SJSA1 (cell line): ENCODE data around the gene ZNF398. TPM values are rescaled to one million over a fixed set of nuclear protein-coding genes. Genes with fewer than 3 reads are reported as not detected.
A peak's percentile ranks its signal among the peaks of the same experiment; 100 is the strongest.
"Not testable (repeated sequence)": the region's sequence is repeated elsewhere in the genome, so short reads cannot be mapped to it uniquely, and the experiment has no call there.

Source experiments
- DNase-seq, 2 experiments: peaks; one replicate each; pipeline ENCODE4 v3.0.0-alpha.2; 2015 to 2020; ENCODE audit warnings: low spot score in 2 of 2, low read depth in 1 of 2
- H3K27ac ChIP-seq: fragments of 250-450 bp; sonication (Bioruptor Pico); 2 replicates; pipeline ENCODE4 v1.5.1; 2020; ENCODE audit warnings: mild to moderate bottlenecking, moderate library complexity
- H3K27me3 ChIP-seq: fragments of 250-450 bp; sonication (Bioruptor Pico); replicated peaks from 2 replicates; pipeline ENCODE4 v1.5.1; 2020; ENCODE audit warnings: mild to moderate bottlenecking, moderate library complexity
- H3K36me3 ChIP-seq: fragments of 250-450 bp; sonication (Bioruptor Pico); 2 replicates; pipeline ENCODE4 v1.5.1; 2020; ENCODE audit warnings: mild to moderate bottlenecking
- H3K4me1 ChIP-seq: fragments of 250-450 bp; sonication (Bioruptor Pico); replicated peaks from 2 replicates; pipeline ENCODE4 v1.6.1; 2021; ENCODE audit warnings: mild to moderate bottlenecking
- H3K4me3 ChIP-seq: fragments of 250-450 bp; sonication (Bioruptor Pico); 2 replicates; pipeline ENCODE4 v1.5.1; 2020; ENCODE audit warnings: mild to moderate bottlenecking
- H3K9me3 ChIP-seq: fragments of 250-450 bp; sonication (Bioruptor Pico); replicated peaks from 2 replicates; pipeline ENCODE4 v1.5.1; 2020; ENCODE audit warnings: mild to moderate bottlenecking
- total RNA-seq: library from RNA; depleted of rRNA; stranded (reverse); fragments of >200 nt; shearing (Covaris generic); gene quantifications from 2 replicates; pipeline ENCODE4 v1.2.3, GENCODE V29; 2014

ZNF398 gene
- total RNA-seq, 1 experiment from 2014 or later = 12.3 TPM

GRCh38 chr7:149133028-149133710 is 14.1 kb upstream of the ZNF398 start:
- Histone ChIP-seq H3K4me3 (no peak overlapping the region), H3K27ac (no peak overlapping the region), H3K4me1 (peaks cover under 1% of the 10 kb centered on the region), H3K36me3 (peaks cover 16% of the 10 kb centered on the region), H3K27me3 (no peaks in the 10 kb centered on the region), H3K9me3 (peaks cover 5% of the 10 kb centered on the region; the same call in 1 of the 2 replicates)
- DNase-seq = no peak

GRCh38 chr7:149136118-149136517 is 11.1 kb upstream of the ZNF398 start:
- Histone ChIP-seq H3K4me1 (no peaks in the 10 kb centered on the region), H3K9me3 (no peaks in the 10 kb centered on the region), H3K27ac (no peak overlapping the region), H3K36me3 (peaks cover 3% of the 10 kb centered on the region; the same call in 1 of the 2 replicates), H3K4me3 (no peak overlapping the region), H3K27me3 (no peaks in the 10 kb centered on the region)
- no peak for DNase-seq

DNA sequence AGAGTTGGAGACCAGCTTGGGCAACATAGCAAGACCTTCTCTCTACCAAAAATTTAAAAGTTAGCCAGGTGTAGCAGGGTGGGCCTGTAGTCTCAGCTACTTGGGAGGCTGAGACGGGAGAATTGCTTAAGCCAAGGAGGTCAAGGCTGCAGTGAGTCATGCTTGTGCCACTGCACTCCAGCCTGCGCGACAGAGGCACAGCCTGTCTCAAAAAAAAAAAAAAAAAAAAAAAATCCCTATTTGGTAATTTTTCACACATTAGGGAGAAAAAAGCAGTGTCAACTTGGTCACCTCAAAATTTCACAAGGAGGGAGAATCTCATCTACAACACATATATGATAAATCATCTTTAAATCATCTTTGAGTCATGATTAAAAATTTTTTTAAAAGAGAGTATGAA is 6.4 kb upstream of the ZNF398 start:
- Histone ChIP-seq H3K4me3 (no peak overlapping the region), H3K27ac (no peak overlapping the region), H3K4me1 (peaks cover 15% of the 10 kb centered on the region), H3K36me3 (no peaks in the 10 kb centered on the region), H3K9me3 (no peaks in the 10 kb centered on the region), H3K27me3 (no peaks in the 10 kb centered on the region)
- DNase-seq = no peak

GRCh38 chr7:149141893-149142292 is 5.4 kb upstream of the ZNF398 start:
- Histone ChIP-seq H3K9me3 (no peaks in the 10 kb centered on the region), H3K4me1 (peaks cover 15% of the 10 kb centered on the region), H3K36me3 (no peaks in the 10 kb centered on the region), H3K27ac (no peak overlapping the region), H3K4me3 (no peak overlapping the region), H3K27me3 (no peaks in the 10 kb centered on the region)
- no peak for DNase-seq

GRCh38 chr7:149144436-149144922 is 2.8 kb upstream of the ZNF398 start:
- H3K9me3 ChIP-seq, DNase-seq: not testable (repeated sequence)

GRCh38 chr7:149145031-149145845 is 2.0 kb upstream of the ZNF398 start:
- Histone ChIP-seq H3K4me1 (peaks cover 15% of the 10 kb centered on the region), H3K27ac (no peak overlapping the region), H3K27me3 (no peaks in the 10 kb centered on the region), H3K36me3 (peaks cover 17% of the 10 kb centered on the region), H3K4me3 (no peak overlapping the region), H3K9me3 (0 out of 2 replicates have a peak, but pooled peaks cover 7% of the 10 kb centered on the region)
- DNase-seq = no peak

More at GRCh38 chr7:149144436-149144922, 2.8 kb upstream of the ZNF398 start:
- Histone ChIP-seq H3K36me3 (peaks cover 12% of the 10 kb centered on the region), H3K4me1 (peaks cover 15% of the 10 kb centered on the region)
- H3K27me3 ChIP-seq, H3K27ac ChIP-seq, H3K4me3 ChIP-seq: not testable (repeated sequence)

DNA sequence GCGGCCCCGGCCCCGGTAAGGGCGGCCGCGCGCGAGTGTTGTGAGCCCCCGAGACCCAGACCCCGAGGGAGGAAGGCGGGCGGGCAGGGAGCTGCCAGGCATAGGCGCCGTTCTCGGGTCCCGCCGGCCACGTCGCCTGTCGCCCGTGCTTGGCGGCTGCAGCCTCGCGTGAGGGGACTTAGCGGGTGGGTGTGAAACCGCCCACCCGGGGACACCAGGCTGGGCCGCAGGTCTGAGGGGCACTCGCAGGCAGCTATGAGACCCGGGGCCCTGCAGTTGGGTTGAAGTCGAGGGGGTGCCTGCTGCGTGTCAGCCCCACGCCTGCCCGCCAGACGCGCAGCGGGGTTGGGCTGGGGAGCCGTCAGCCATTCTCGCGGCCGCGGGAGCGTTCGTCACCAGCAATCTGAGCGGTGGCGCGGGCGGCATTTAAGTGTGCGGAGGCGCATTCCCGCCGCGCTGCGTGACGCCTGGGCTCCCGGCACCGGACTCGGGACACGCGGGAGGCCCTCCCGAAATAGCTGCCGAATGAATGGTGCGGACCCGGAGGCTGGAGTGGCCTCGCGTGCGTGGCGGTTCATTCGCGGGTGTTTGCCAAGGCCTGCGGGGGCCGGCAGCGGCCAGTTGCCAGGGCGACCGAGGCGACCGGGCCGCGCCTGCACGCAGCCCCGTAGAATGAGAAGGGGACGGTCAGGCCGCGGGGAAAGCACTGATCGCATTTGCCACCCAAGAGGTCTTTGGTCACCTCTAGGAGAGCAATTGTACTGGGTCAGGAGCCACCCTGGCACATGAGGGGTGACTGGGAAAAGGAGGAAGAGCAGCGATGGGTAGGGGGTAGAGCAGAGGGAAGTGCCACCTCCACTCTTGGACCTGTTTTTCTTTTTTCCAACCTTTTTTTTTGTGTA is 750 bp downstream of the ZNF398 start:
- peak; percentile 57 to 79 for DNase-seq
- 0 out of 2 replicates have a peak, but pooled peaks cover 7% of the 10 kb centered on the region for H3K9me3 ChIP-seq

DNA sequence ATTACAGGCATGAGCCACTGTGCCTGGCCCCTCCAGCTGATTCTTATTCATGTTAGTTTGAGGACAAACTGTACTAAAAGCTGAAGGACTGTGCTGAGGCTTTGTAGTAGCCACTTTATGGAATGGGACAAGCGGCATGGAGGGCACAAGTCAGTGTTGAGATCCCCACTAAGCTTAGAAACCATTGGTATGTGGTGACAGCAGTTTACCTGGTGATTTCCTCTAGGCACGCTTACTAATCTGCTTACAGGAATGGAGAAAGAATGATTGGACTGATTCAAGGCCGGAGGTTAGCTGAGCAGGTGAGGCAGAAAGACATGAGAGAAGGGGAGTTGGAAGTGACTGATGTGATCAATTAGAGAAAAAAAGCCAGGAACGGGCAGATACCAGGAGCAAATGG is 3.7 kb downstream of the ZNF398 start:
- DNase-seq = no peak
- Histone ChIP-seq H3K9me3 (0 out of 2 replicates have a peak, but pooled peaks cover 7% of the 10 kb centered on the region), H3K4me1 (no peaks in the 10 kb centered on the region; the same call in 1 of the 2 replicates), H3K27ac (no peak overlapping the region), H3K36me3 (peaks cover 41% of the 10 kb centered on the region), H3K27me3 (no peaks in the 10 kb centered on the region), H3K4me3 (no peak overlapping the region)

More for the DNA sequence above, 750 bp downstream of the ZNF398 start:
- Histone ChIP-seq H3K4me3 (peak overlapping the region; percentile 98), H3K27me3 (no peaks in the 10 kb centered on the region), H3K4me1 (peaks cover 15% of the 10 kb centered on the region), H3K36me3 (peaks cover 17% of the 10 kb centered on the region), H3K27ac (peak overlapping the region; percentile 59)

DNA sequence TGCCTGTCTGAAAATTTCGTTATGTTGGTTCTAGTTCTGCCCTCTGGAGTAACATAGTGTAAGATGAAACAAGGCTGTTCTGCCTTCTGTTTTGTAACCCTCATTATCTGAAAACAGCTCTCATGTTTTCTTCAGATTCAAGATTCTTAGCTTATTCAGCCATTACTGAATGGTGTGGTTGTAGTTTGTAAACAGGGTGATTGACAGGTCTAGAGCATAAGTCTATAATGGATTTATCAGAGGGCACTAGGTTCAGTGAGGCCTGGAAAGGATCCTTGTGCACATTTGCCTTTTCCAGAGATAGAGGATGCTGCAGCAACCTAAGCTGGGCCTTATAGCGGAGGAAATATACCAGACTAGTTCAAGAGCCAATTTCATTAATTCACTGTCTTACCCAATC is 6.1 kb downstream of the ZNF398 start:
- H3K27ac ChIP-seq = no peak overlapping the region
- no peaks in the 10 kb centered on the region for H3K27me3 ChIP-seq
- H3K4me1 ChIP-seq = no peaks in the 10 kb centered on the region
- peaks cover 45% of the 10 kb centered on the region for H3K36me3 ChIP-seq
- H3K4me3 ChIP-seq = no peak overlapping the region
- DNase-seq = no peak
- no peaks in the 10 kb centered on the region for H3K9me3 ChIP-seq

DNA sequence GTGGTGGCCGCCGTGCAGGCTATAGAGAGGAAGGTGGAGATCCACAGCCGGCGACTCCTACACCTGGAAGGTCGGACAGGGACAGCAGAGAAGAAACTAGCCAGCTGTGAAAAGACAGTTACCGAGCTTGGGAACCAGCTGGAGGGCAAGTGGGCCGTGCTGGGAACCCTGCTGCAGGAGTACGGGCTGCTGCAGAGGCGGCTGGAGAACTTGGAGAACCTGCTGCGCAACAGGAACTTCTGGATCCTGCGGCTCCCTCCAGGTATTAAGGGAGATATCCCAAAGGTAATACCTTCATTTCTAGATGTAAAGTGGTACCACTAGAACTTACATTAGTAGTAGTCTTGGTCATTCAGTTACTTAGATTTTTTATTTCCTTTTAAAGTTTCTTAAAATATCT is 6.8 kb downstream of the ZNF398 start:
- no peak for DNase-seq
- H3K9me3 ChIP-seq = no peaks in the 10 kb centered on the region
- no peaks in the 10 kb centered on the region for H3K4me1 ChIP-seq
- peaks cover 46% of the 10 kb centered on the region for H3K36me3 ChIP-seq
- no peak overlapping the region for H3K4me3 ChIP-seq
- H3K27me3 ChIP-seq = no peaks in the 10 kb centered on the region
- no peak overlapping the region for H3K27ac ChIP-seq

- H3K4me3 ChIP-seq = no peak overlapping the region
- DNase-seq = no peak
- H3K27ac ChIP-seq = no peak overlapping the region
- peaks cover 5% of the 10 kb centered on the region; the same call in 1 of the 2 replicates for H3K4me1 ChIP-seq
- H3K27me3 ChIP-seq = no peaks in the 10 kb centered on the region
- H3K36me3 ChIP-seq = peaks cover 49% of the 10 kb centered on the region
- H3K9me3 ChIP-seq = no peaks in the 10 kb centered on the region
These were observed 9.6 kb downstream of the ZNF398 start for GRCh38 chr7:149156898-149157297.

DNA sequence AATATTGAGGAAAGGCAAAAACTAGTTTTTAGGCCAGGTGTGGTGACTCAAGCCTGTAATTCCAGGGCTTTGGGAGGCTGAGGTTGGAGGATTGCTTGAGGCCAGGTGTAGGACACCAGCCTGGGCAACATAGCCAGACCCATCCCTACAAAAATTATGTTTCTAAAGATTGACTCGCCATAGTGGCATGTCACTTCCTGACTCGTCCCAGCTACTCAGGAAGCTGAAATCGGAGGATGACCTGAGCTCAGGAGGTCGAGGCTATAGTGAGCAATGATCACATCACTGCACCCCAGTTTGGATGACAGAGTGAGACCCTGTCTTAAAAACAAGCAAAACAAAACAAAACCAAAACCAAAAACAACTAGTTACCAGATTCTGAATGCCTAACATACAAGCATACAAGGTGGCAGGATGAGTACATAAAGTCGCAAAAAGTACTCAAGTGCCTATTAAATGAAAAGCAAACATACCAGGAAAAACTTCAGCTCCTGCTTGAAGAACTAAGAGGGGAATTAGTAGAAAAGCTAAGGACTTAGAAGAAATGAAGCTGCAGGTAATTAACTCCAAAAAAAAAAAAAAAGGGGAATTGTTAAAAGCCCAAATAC is 14.1 kb downstream of the ZNF398 start:
- Histone ChIP-seq H3K27ac (no peak overlapping the region), H3K27me3 (no peaks in the 10 kb centered on the region), H3K36me3 (peaks cover 50% of the 10 kb centered on the region), H3K4me3 (no peak overlapping the region), H3K4me1 (peaks cover 5% of the 10 kb centered on the region; the same call in 1 of the 2 replicates), H3K9me3 (no peaks in the 10 kb centered on the region)
- DNase-seq = peak in 1 of 2 experiments; percentile 5

- Histone ChIP-seq H3K27me3 (no peaks in the 10 kb centered on the region), H3K4me3 (no peak overlapping the region), H3K36me3 (peaks cover 72% of the 10 kb centered on the region), H3K4me1 (peaks cover 3% of the 10 kb centered on the region; the same call in 1 of the 2 replicates), H3K27ac (no peak overlapping the region), H3K9me3 (no peaks in the 10 kb centered on the region)
- no peak for DNase-seq
These were observed 18.9 kb downstream of the ZNF398 start for GRCh38 chr7:149166142-149166541.
